Body of pancreas (tissue), 4 donors: ENCODE results near the gene CASP7. TPM values are rescaled to one million over a fixed set of nuclear protein-coding genes. Genes with fewer than 3 reads are reported as not detected.

ENCODE experiments used
- ATAC-seq: fragments of 150-250 bp; one replicate; pipeline ENCODE4 v1.9.1; 2016
- DNase-seq, 4 donors: peaks; one replicate each; pipeline ENCODE4 v3.0.0-alpha.2; 2019
- H3K27ac ChIP-seq, 4 donors: fragments of 200-600 bp; sonication (generic); 1 replicate in 3 of 4; 2 replicates in 1 of 4; pipeline versions ENCODE4 v1.5.1 to v1.6.1; 2016 to 2019; ENCODE audit warnings: mild to moderate bottlenecking in 1 of 4, mixed read lengths in 1 of 4, moderate library complexity in 1 of 4
- H3K27me3 ChIP-seq, 2 donors: fragments of 200-600 bp; sonication (generic); one replicate each; pipeline ENCODE4 v1.6.0; 2016; ENCODE audit warnings: mild to moderate bottlenecking in 1 of 2
- H3K36me3 ChIP-seq, 2 donors: fragments of 200-600 bp; sonication (generic); replicated peaks in 1 of 2; 2 replicates each; pipeline ENCODE4 v1.5.1; 2016; ENCODE audit warnings: low read depth in 2 of 2; ENCODE audit not compliant: insufficient read depth in 1 of 2
- H3K4me1 ChIP-seq: fragments of 200-600 bp; sonication (generic); one replicate; pipeline ENCODE4 v1.6.0; 2016
- H3K4me3 ChIP-seq, 2 donors: fragments of 200-600 bp; sonication (generic); 1 replicate in 1 of 2; 2 replicates in 1 of 2; pipeline ENCODE4 v1.5.1; 2016 to 2019
- H3K9me3 ChIP-seq, 3 donors: fragments of 200-600 bp; sonication (generic); 1 replicate in 2 of 3; 2 replicates in 1 of 3; pipeline ENCODE4 v1.5.1; 2016
- POLR2A ChIP-seq, 3 donors: fragments of 450-650 bp; IDR thresholded peaks; one replicate each; pipeline ENCODE4 v1.6.1; 2016; ENCODE audit warnings: antibody characterized with exemption in 3 of 3, mild to moderate bottlenecking in 2 of 3
- WGBS, 2 donors: methylation state at CpG; one replicate each; pipeline ENCODE4 v1.1.5; 2017; 5-methylcytosine and 5-hydroxymethylcytosine counted together
- intact Hi-C: fragments of 100-400 bp; cut with DNase I; formaldehyde crosslinking; loops from one replicate; pipeline ENCODE4 v1.15.1; 2023
- total RNA-seq, 2 donors: library from RNA; depleted of rRNA; stranded (reverse); fragments of >200 nt; gene quantifications; one replicate each; pipeline ENCODE4 v1.1.0, GENCODE V29; 2016
- TF ChIP-seq, protein P1 (sequence below), 7 experiments: fragments of 450-650 bp in 4 of 7; fragments of 200-600 bp in 3 of 7; sonication (generic) in 3 of 7; IDR thresholded peaks; one replicate each; pipeline ENCODE4 v1.5.1; 2016 to 2019; ENCODE audit warnings: antibody characterized with exemption in 7 of 7

Gene CASP7
- total RNA-seq, result 10 to 100 TPM; 11.2 to 23.1 TPM

DNA sequence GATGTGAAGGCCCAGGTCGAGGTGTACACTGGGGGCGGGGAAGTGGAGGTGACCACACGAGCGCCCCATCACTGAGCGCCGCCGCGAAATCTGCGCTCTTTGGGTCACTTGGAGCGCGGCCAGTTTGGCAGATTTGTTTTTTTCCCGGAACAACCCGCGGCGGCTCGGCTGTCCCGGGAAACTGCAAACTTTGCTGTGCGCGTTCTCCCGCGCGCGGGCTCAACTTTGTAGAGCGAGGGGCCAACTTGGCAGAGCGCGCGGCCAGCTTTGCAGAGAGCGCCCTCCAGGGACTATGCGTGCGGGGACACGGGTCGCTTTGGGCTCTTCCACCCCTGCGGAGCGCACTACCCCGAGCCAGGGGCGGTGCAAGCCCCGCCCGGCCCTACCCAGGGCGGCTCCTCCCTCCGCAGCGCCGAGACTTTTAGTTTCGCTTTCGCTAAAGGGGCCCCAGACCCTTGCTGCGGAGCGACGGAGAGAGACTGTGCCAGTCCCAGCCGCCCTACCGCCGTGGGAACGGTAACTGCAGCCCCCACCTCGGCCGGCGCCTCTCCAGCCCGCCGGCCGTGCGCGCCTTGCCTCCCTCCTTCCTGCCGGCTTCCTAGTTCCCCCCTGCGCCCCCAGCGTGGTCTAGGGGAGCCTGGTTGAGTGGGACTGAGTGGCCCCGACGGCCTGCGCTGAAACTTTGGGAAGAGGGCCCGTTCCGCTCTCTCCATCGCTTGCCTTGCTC, at the start of gene CASP7:
TSS of gene CASP7 (plus strand) at position 450 of the 727 bp plus-strand sequence. CDS start 17,582 bp downstream, outside the sequence.
- peak; percentile 79 to 86 (median 82) for DNase-seq
- TF ChIP-seq POLR2A (IDR thresholded peaks at IDR 0.05), result peak; percentile 44 to 75 (median 64)
- TF ChIP-seq, protein P1, sequence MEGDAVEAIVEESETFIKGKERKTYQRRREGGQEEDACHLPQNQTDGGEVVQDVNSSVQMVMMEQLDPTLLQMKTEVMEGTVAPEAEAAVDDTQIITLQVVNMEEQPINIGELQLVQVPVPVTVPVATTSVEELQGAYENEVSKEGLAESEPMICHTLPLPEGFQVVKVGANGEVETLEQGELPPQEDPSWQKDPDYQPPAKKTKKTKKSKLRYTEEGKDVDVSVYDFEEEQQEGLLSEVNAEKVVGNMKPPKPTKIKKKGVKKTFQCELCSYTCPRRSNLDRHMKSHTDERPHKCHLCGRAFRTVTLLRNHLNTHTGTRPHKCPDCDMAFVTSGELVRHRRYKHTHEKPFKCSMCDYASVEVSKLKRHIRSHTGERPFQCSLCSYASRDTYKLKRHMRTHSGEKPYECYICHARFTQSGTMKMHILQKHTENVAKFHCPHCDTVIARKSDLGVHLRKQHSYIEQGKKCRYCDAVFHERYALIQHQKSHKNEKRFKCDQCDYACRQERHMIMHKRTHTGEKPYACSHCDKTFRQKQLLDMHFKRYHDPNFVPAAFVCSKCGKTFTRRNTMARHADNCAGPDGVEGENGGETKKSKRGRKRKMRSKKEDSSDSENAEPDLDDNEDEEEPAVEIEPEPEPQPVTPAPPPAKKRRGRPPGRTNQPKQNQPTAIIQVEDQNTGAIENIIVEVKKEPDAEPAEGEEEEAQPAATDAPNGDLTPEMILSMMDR (IDR thresholded peaks at IDR 0.05), result peak in 2 of 7 experiments; percentile 26 to 35
- Histone ChIP-seq H3K4me1 (peaks cover 16% of the 10 kb centered on the region), H3K4me3 (peak within 1 kb of the TSS; percentile 53 to 93), H3K36me3 (no peaks in the 10 kb centered on the region), H3K9me3 (no peaks in the 10 kb centered on the region), H3K27me3 (no peaks in the 10 kb centered on the region), H3K27ac (peak within 1 kb of the TSS; percentile 86 to 99 (median 96))
- intact Hi-C loops, result no loop called here
- 0% methylated on average over 62 of the region's 68 CpGs; no CpG with 5 or more reads in 1 of the 2 donors for WGBS, 2 donors
- ATAC-seq, result peak; percentile 83

DNA sequence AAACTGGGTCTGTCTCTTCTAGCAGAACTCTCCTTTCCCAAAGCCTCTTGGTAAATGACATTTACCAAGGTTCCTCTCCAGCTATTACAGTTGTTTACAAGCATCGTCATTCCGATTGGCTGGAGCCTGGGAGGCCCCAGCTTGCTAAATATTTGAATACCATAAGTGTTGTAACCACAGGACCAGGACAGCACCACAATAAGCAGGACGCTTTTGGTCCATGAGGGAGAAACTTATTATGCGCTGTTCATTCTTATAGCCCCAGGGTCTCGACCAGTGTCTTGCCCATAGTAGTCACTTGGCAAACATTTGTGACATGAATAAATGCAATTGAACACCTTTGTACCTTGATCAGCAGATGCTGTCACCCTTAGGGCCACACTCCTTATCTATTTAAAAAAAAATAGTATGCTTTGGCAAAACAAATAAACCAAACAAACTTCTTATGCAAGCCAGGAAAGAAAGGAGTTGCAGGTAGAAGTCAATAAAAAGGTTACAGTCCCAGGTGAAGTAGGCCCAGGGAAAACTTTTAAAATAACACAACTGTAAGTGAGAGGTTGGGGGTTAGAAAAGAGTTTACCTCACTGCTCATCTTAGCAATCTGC, 48.7 kb upstream of the CASP7 start:
- peaks cover 31% of the 10 kb centered on the region for H3K4me1 ChIP-seq
- 52 to 54% methylated on average over 5 of the region's 5 CpGs for WGBS, 2 donors
- peak overlapping the region in 3 of 4 donors; percentile 3 to 62 (median 31) for H3K27ac ChIP-seq
- no peak overlapping the region for H3K4me3 ChIP-seq
- ATAC-seq (peak; percentile 57), DNase-seq (no peak)
- no peaks in the 10 kb centered on the region for H3K9me3 ChIP-seq
- no peaks in the 10 kb centered on the region for H3K36me3 ChIP-seq
- TF ChIP-seq, protein P1 (IDR thresholded peaks at IDR 0.05), result no peak
- TF ChIP-seq POLR2A (IDR thresholded peaks at IDR 0.05), result no peak
- intact Hi-C loops, result no loop called here
- no peaks in the 10 kb centered on the region for H3K27me3 ChIP-seq

DNA sequence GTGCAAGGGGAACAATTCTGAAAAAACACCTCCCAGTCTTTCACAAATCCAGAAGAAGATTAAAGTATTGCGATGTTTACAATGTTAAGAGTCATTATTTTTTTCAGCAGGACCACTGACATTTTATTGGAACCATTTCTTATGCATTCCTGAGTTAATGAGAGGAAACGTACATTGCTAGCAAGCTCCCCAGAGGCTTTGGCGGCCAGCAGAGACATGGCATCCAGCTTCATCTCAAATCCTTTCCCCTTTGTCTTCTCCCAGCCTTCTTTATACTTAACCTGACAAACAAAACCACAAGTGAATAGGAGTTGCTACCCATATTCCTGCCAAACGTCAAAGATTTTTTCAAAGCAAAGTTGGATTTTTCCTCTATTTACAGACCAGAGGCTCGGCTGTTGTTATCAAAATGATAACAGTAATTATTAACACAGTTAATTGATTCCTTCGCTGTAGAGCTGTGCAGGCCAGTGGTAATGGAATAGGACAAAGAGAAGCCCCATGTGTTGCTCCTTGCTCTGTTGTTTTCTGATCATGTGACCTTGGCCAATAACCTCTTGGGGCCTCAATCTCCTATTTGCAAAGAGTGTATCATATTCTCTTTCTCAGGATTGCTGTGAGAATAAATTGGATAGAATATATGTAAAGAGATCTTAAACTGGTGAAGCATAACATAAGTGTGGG, 47.9 kb upstream of the CASP7 start:
- ATAC-seq (peak; percentile 52), DNase-seq (peak in 1 of 4 donors; percentile 18)
- intact Hi-C loops, result no loop called here
- no peak for TF ChIP-seq POLR2A (IDR thresholded peaks at IDR 0.05)
- TF ChIP-seq, protein P1 (IDR thresholded peaks at IDR 0.05), result no peak
- H3K9me3 ChIP-seq, result no peaks in the 10 kb centered on the region
- 13 to 18% methylated on average over 6 of the region's 6 CpGs for WGBS, 2 donors
- no peaks in the 10 kb centered on the region for H3K27me3 ChIP-seq
- H3K4me3 ChIP-seq, result no peak overlapping the region
- no peaks in the 10 kb centered on the region for H3K36me3 ChIP-seq
- H3K27ac ChIP-seq, result peak overlapping the region in 3 of 4 donors; percentile 3 to 62 (median 31)
- peaks cover 31% of the 10 kb centered on the region for H3K4me1 ChIP-seq

DNA sequence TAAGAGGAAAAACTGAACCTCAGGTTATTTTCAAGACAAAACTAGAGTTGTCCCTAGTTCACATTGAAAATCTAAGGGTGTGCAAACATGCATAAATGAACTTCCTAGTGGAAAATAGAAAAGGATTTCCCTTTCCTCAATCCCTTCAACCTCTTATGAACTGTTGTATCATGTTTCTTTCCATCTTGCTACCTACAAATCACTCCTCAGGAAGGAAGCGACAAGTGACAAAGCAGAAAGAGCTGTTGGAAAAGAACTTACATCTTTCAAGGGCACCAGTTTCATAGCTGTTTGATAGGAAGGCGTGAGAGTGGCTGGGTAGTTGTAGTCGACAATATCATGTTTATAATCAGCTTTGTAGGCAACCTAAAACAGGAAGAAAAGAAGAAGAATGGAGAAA, 39.7 kb upstream of the CASP7 start:
- Histone ChIP-seq H3K27ac (no peak overlapping the region), H3K4me1 (peaks cover 9% of the 10 kb centered on the region), H3K4me3 (no peak overlapping the region), H3K27me3 (no peaks in the 10 kb centered on the region), H3K36me3 (no peaks in the 10 kb centered on the region), H3K9me3 (no peaks in the 10 kb centered on the region)
- DNase-seq (no peak), ATAC-seq (no peak)
- 81 to 86% methylated on average over 3 of the region's 3 CpGs for WGBS, 2 donors
- intact Hi-C loops, result no loop called here
- TF ChIP-seq, protein P1 (IDR thresholded peaks at IDR 0.05), result no peak
- TF ChIP-seq POLR2A (IDR thresholded peaks at IDR 0.05), result no peak
